SW 1271 (cell line): ENCODE results near the gene SLC43A1.
"Not testable (repeated sequence)": the region's sequence is repeated elsewhere in the genome, so short reads cannot be mapped to it uniquely, and the experiment has no call there.

ENCODE experiments used
- DNase-seq, 2 experiments: peaks; one replicate each; lab custom pipeline; 2025; lab: John Stamatoyannopoulos, UW

SLC43A1 gene

DNA sequence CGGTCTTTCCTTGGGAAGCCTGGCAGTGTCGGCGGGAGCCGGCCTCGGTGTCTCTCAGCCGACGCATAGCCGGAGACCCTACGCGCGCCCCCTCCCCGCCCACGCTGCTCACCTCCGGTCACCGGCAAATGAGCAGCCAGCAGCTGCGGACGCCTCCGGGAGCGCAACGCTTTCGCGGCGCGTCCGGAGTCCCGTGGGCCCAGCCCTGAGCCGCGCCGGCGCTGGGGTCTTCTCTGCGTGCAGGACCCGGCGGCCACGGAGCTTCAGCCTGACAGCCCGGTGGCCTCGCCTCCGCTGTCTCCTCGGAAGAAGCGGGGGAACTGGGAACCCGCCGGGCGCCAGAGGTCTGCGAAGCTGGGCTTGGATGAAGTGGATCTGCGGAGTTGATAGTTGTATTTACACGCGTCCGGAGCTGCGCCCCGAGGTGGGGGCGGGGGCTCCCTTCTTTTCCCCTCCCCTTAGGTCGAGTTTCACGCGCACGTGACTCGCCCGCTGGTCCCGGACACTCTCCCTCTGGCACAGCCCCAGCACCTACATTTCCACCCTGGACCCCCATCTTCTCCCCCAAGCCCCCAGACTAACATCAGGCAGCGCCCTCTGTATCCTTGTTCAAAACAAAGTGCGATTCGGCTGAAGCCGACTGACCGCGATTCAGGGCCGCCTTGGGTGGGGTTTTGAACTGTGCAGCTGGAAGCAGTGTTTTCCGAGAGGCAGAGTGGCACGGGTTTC lies at the start of gene SLC43A1:
Gene SLC43A1 (minus strand): TSS at position 371 of the 729 bp plus-strand sequence. CDS start 1,591 bp downstream, outside the sequence.
- DNase-seq = peak in 1 of 2 experiments; percentile 30

DNA sequence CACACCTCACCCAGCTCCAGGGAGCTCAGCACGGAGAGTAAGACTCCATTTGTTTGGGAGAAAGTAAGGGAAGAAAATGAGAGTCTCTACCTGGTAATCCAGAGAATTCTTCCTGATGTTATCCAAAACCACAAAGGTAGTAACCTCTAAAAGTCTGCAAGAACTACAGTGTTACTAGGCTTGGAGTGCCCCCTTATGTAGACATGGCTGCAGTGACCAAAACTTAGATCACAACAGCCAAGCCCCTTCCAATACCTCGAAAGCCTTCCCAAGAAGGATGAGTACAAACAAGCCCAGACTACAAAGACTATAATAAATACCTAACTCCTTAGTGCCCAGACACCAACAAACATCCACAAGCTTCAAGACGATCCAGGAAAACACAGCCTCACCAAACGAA lies 47.1 kb upstream of the SLC43A1 start:
- no peak for DNase-seq

DNA sequence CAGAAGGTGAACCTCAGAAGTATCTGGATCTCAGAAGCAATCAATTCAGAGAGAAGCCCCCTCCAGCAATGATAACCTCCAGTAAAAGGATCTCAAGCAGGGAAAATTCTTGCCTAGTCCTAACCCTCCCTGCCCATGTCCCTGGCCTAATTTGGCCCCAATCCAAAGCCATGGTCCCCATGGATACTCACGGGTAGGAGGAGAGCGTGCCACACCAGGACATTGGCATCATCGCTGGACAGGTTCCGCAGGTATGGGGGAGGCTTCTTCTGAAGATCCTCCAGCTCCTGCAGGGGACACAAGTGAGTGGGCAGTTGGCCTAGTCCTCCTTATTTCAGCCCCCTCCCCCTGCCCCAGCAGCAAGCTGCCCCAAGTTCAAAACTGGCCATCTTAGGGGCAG lies 44.6 kb upstream of the SLC43A1 start:
- DNase-seq = no peak

DNA sequence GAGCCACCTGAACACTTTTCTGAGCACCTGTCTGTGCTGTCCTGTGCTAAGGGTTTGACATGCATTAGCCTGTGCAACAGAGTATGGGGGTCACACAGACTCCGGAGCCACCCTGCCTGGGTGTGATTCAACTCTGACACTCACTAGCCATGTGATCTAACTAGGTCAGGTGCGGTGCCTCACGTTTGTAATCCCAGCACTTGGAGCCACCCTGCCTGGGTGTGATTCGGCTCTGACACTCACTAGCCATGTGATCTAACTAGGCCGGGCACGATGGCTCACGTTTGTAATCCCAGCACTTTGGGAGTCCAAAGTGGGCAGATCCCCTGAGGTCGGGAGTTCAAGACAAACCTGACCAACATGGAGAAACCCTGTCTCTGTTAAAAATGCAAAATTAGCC lies 40.5 kb upstream of the SLC43A1 start:
- no peak for DNase-seq

DNA sequence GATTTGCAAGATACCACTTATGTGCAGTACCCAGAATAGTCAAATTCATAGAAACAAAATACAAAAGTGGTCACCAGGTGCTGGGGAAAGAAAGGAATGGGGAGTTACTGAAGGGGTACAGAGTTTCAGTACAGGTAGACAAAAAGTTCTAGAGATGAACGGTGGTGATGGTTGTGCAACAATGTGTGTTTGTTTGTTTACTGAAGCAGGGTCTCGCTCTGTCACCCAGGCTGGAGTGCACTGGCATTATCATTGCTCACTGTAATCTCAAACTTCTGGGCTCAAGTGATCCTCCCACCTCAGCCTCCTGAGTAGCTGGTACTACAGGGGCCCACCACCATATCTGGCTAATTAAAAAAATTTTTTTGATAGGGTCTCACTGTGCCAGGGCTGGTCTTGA lies 39.9 kb upstream of the SLC43A1 start:
- DNase-seq = no peak

DNA sequence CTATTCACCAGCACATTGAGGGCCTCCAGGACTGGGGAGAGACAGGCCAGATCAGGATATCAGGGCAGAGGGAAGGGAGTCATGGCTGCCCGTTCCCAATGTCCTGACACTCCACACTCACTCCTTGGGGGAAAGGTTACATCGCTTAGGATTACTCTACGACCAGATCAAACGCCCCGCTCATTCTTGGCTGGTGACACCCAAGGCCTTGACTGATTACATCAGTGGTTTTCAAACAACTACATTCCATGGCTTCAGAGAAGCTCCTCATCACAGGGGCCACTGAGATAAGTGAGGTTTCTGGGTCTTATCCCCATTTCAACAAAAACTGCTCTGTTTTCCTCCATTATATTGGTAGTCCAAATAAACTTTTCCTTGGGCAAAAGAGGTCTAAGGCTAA lies 37.0 kb upstream of the SLC43A1 start:
- DNase-seq = no peak

DNA sequence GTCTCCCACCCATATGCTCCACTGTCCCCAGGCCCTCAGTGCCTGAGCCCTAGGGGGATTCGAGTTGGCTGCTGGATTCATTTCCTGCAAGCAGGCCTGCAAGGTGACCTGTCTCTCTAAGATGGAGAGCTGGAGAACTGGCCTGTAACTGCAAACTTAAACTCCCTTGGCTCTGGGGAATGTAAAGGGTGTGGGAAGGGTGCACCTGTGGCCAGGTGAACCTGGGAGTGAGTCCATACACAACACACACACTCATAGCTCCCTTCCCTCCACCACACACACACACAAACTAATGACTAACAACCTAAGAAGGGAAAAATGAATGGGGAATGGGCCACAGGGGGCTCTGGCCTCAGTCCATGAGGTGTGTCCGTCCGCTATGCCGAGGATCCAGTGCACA lies 36.4 kb upstream of the SLC43A1 start:
- no peak for DNase-seq

DNA sequence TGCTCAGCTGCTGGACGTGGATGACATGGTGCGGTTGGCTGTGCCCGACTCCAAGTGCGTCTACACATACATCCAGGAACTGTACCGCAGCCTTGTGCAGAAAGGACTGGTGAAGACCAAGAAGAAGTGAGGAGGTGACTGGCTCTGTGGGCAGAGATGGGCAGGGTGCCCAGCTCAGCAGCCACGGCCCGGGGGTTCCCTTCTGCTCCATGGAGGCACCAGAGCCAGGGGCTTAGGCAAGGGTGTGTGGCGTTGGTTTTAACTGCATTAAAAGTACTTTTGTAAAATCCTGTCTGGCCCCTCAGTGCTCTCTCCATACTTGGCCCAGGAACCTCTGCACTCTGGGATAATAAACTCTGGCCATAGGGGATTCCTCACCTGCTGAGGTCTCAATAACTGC lies 34.5 kb upstream of the SLC43A1 start:
- DNase-seq = no peak

DNA sequence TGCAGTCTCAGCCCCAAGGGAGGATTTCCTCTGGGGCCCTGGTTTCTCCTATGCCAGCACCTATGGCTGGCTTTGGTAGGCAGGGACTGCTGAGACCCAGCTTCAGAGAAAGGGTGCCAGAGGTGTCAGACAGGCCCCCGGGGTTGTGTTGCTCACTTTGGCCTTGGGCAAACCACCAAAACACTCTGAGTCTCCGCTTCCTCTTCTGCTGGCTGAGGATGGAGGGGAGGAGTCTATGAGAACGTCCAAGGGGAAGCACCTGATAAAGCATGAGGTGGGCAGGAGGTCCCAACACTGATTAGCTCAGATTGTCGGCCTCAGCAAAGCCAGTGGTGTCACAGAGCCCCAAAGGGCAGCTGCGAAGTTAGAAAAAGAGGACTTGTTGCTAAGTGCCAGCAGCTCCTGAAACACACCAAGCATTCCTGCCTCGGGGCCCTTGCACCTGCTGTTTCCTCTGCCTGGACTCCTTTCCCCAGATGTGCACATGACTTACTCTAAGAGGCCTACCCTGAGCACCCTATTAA lies 32.4 kb upstream of the SLC43A1 start:
- no peak for DNase-seq

DNA sequence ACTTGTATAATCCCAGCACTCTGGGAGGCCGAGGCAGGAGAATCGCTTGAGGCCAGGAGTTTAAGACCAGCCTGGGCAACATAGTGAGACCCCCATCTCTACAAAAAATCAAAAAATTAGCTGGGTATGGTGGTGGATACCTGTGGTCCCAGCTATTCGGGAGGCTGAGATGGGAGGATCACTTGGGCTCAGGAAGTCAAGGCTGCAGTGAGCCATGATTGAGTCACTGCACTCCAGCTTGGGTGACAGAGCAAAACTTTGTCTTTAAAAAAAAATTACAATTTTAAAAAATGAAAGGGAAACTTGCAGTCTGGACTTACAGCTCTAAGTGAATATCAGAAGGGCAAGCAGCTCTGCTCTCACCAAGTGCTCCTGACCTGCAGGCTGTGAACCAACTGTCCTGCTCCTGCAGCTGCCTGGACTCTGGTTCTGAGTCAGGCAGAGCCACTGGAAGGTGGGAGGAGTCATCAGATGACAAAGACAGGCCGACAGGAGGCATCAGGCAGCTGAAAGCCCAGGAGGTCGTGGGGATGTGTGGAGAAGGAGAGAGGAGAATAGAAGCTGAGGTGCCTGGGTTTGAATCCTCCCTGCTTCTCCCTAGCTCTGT lies 31.5 kb upstream of the SLC43A1 start:
- peak in 1 of 2 experiments; percentile 44 for DNase-seq

DNA sequence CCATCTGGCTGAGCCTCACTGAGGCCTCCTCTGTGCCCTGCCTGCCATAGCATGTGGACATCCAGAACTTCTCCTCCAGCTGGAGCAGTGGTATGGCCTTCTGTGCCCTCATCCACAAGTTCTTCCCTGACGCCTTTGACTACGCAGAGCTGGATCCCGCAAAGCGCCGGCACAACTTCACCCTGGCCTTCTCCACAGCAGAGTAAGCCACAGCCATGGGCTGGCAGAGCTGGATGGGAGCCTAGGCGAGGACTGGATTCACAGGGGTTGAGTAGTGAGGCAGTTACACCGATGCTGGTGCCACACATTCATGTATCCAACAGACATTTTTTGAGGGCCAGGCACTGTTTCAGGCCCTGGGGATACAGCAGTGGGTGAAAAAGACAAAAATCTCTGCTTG lies 30.9 kb upstream of the SLC43A1 start:
- DNase-seq = no peak

DNA sequence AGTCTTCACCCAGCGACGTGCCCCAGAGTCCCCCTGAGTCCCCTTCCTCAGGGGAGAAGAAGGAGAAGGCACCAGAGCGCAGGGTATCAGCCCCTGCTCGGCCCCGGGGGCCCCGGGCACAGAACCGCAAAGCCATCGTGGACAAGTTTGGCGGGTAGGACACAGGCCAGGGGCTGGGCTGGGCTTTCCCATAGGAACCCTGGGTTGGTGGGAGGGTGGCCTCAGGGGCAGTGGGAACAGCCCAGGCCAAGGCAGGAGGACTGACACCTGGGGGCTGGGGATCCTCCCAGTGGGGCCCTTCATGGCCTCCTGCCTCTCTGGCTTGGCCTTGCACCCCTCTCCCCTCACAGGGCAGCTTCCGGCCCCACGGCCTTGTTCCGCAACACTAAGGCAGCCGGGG lies 30.4 kb upstream of the SLC43A1 start:
- DNase-seq = no peak

DNA sequence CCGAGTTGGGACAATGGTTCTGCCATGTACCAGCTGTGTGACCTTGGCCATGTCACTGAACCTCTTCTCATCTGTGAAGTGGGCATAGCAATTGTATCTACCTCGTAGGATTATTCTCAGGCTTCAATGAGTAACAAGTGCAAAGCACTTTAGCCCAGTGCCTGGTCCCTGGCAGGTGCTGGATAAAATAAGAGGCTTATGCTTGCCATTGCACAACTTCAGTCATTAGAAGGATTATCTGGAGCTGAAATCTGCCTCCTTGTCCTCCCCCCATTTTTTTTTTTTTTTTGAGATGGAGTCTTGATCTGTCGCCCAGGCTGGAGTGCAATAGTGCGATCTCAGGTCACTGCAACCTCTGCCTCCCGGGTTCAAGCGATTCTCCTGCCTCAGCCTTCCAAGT lies 29.1 kb upstream of the SLC43A1 start:
- DNase-seq = no peak

DNA sequence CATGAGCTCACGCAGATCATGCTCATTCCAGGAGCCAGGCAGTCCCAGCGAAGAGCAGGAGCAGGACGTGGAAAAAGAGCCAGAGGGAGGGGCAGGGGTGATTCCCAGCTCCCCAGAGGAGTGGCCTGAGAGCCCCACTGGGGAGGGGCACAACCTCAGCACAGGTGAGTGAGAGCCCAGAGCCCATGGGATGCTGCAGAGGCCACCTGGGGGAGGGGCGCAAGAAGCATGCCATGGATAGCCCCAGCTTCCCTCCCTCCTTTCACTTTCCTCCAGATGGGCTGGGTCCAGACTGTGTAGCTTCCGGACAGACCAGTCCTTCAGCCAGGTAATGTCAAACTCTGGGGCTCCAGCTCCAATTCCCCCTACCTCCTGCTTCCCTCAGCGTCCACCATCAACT lies 28.1 kb upstream of the SLC43A1 start:
- no peak for DNase-seq

DNA sequence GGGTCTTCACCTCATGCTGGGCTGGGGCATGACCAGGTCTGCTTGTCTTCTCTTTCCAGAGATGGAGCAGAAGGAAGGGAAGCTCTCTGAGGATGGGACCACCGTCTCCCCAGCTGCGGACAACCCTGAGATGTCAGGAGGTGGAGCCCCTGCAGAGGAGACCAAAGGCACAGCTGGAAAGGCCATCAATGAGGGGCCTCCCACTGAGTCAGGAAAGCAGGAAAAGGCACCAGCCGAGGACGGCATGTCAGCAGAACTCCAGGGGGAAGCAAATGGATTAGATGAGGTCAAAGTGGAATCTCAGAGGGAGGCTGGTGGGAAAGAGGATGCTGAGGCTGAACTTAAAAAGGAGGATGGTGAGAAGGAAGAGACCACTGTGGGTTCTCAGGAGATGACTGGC lies 27.1 kb upstream of the SLC43A1 start:
- DNase-seq = no peak

DNA sequence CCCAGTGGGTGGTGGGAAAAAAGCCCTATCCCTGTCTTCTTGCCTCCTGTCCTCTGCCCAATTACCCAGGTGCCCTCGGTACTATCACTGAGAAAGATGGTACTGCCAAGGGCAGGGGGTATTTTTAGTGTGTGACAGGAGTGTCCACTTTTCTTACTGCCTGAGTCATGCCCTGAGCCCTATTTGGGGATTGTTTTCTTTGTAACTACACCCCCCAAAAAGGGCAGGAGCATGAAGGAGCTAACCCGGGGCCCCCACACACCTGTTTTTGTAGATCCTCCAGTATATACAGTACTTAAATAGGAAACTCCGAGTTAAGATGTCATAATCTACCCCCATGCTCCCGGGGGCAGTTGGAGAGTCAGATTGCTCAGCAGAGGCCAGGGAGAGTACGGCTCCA lies 25.7 kb upstream of the SLC43A1 start:
- DNase-seq = no peak

DNA sequence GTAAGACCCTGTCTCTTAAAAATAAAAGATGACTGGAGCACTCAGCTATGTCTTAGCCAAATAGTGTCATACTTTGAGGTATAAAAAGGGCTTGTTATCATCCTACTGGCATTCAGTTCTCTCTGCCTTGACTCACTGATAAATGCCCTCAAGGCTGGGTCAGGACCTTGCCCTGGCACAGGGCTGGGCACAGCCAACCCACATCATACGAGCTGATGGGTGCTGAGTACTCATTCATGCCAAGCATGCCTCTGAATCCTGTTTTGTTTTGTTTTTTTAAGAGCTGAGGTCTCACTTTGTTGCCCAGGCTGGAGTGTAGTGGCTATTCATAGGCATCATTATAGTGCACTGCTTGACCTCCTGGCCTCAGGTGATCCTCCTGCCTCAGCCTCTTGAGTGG lies 23.8 kb upstream of the SLC43A1 start:
- no peak for DNase-seq

DNA sequence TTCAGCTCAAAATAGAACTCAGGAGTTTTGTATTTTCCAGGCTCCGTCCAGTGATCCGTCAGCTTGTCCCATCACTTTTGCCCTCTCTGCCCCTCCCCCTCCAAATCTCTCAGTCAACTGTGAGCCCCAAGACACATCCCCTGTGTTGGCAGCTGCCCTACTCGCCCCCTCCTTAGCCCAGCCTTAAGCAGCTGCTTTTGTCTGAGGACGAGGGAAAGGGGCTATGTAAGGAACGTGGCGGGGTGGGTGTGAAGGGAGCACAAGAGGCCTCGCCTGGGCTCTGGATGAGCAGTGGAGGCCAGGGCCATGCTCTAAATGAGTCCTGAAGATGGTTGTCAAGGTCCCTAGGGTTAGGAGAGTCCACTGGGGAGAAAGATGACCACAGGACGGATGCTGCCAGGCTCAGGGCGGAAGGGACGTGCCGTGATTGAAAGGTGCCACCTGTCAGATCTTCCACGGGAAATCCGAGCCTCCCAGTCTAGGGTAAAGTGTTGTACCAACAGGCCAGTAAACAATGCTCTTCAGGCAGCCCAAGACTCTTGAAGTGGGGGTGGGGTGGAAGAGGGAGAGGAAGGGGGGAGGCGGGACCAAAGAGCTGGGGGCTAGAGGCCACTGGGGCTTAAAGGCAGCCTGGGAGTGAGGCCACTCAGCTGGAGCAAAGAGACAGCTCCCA lies 21.6 kb upstream of the SLC43A1 start, which contains the start of gene SMTNL1:
Gene SMTNL1 (plus strand): TSS at position 649 of the 673 bp plus-strand sequence. CDS start 5,048 bp downstream, outside the sequence.
- no peak for DNase-seq

DNA sequence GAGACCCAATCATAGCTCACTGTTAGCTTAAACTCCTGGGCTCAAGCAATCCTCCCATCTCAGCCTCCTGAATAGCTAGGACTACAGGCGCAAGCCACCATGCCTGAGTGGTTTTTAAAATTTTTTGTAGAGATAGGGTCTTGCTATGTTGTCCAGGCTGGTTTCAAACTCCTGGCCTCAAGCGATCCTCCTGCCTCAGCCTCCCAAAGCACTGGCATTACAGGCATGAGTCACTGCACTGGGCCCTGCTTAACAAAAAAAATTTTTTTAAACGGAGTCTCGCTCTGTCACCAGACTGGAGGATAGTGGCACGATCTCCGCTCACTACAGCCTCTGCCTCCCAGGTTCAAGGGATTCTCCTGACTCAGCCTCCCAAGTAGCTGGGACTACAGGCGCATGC lies 18.9 kb upstream of the SLC43A1 start:
- DNase-seq = not testable (repeated sequence)

DNA sequence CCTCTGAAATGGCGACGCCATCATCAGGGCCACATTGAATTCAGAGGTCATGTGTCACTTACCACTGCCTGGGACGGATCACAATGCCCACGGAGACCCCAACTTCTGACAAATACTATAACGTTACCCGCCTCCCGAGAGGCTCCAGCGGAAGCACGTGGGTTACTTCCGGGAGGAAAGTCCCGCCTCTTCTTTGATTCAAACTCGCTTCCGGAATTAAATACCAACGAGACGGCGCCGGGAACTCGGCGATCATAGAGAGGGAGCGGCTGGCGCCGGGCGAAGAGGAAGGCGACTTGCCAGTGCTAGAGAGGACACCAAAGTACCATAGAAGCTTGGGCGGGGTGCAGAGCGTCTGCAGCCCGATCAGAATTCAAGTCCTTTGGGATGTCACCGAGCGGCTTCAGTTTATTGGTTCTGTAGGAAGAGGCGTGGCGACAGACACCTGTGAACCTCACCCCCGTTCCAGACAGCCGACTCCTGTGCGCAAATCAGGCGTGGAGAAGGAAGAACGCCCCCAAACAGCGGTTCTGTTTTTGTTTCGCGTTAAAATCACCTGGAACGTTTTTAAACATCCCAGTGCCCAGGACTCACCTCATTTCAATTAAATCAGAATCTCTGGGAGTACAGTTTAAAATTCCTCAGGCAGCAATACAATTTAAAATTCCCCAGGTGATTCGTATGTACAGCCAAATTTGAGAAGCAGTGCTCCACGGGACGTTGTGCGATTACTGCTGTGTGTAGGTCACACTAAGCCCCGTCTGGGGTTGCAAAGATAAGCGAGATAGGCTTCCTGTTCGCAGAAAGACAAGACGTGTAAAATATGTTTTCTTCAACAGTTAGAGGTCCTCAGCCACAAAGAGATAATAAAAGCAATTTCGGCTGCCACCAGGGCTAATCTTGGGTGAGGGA lies 15.3 kb upstream of the SLC43A1 start, which contains the start of gene TIMM10:
Gene TIMM10 (minus strand): TSS at position 159 of the 912 bp plus-strand sequence. CDS start 565 bp downstream, outside the sequence.
- DNase-seq = peak; percentile 94 to 99

DNA sequence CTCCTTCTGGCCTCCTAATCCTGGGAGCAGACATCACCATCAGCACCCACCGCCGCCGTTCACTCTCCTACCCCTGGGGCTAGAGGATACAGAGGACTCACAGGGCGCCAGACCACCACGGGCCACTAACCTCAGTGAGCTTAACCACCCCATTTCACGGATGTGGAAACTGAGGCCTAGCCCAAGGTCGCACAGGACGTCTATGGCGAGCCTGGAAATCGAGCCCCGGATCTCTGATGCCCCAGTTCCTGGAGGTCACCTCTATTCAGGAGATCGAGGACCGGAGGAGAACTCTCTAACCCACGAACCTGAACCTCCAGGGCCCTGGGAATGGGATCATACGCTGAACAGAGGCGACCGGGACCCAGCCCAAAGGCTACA lies 14.7 kb upstream of the SLC43A1 start:
- DNase-seq = no peak

DNA sequence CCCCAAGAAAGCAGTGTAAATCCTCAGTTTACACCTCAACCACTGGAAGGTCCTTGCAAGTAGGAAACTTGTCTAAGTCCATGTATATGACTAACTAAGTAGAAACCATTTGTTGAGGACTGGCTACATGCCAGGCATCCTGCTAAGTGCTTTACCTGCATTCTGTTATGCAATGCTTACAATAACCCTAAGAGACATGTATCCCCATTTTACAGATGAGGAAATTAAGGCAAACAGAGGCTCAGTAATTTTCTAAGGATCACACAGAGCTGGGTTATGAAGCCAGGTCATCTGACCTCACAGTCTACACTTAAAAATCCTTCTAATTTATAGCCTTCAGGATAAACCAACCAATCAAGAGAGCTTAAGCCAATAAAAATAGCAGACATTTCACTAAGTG lies 13.5 kb upstream of the SLC43A1 start:
- DNase-seq = no peak
